Neural crest cell (in vitro differentiated cells): Measurements from ENCODE around the gene ALG3. TPM values are rescaled to one million over a fixed set of nuclear protein-coding genes. Genes with fewer than 3 reads are reported as not detected.

Source experiments
- DNase-seq: peaks from one replicate; pipeline ENCODE4 v3.0.0; 2021; ENCODE audit warnings: low read depth, mixed read lengths, low spot score
- H3K27ac Mint-ChIP-seq: one replicate; pipeline ENCODE4 v1.8.0; 2021; ENCODE audit warnings: mild to moderate bottlenecking, mixed read lengths; ENCODE audit not compliant: unreplicated experiment
- H3K27me3 Mint-ChIP-seq: 2 replicates; pipeline ENCODE4 v1.8.0; 2021; ENCODE audit warnings: low read depth, mild to moderate bottlenecking, mixed read lengths
- H3K36me3 Mint-ChIP-seq: 2 replicates; pipeline ENCODE4 v1.8.0; 2021; ENCODE audit warnings: low read depth, mild to moderate bottlenecking, mixed read lengths
- H3K4me1 Mint-ChIP-seq: 2 replicates; pipeline ENCODE4 v1.8.0; 2021; ENCODE audit warnings: mixed read lengths
- H3K4me3 Mint-ChIP-seq: one replicate; pipeline ENCODE4 v1.8.0; 2021; ENCODE audit warnings: mild to moderate bottlenecking, mixed read lengths
- H3K9me3 Mint-ChIP-seq: 2 replicates; pipeline ENCODE4 v1.8.0; 2021; ENCODE audit warnings: mixed read lengths
- CTCF ChIP-seq: fragments of 200-600 bp; sonication (generic); conservative IDR thresholded peaks from 2 replicates; pipeline ENCODE4 v1.5.0; 2021; ENCODE audit warnings: antibody characterized with exemption, mild to moderate bottlenecking
- total RNA-seq: library from RNA; stranded (reverse); gene quantifications from 2 replicates; pipeline ENCODE4 v1.2.1, GENCODE V29; 2021

ALG3 gene
- total RNA-seq, 1 donor from 2014 or later: 32.0 TPM

- H3K4me3 Mint-ChIP-seq: no peak overlapping the region
- H3K27ac Mint-ChIP-seq: no peak overlapping the region
- H3K4me1 Mint-ChIP-seq: peaks cover 8% of the 10 kb centered on the region
- no peaks in the 10 kb centered on the region for H3K36me3 Mint-ChIP-seq
- peak; percentile 28 for DNase-seq
- peaks cover 86% of the 10 kb centered on the region for H3K27me3 Mint-ChIP-seq
- no peaks in the 10 kb centered on the region for H3K9me3 Mint-ChIP-seq
- TF ChIP-seq CTCF: peak; percentile 80
Measured at GRCh38 chr3:184227481-184227935, 21.3 kb downstream of the ALG3 start.

- H3K4me1 Mint-ChIP-seq: no peaks in the 10 kb centered on the region
- no peak for DNase-seq
- H3K9me3 Mint-ChIP-seq: no peaks in the 10 kb centered on the region
- peaks cover 69% of the 10 kb centered on the region for H3K27me3 Mint-ChIP-seq
- no peak for TF ChIP-seq CTCF
- H3K4me3 Mint-ChIP-seq: no peak overlapping the region
- H3K27ac Mint-ChIP-seq: no peak overlapping the region
- H3K36me3 Mint-ChIP-seq: no peaks in the 10 kb centered on the region
Measured at GRCh38 chr3:184223946-184224345, 24.8 kb downstream of the ALG3 start.

GRCh38 chr3:184222521-184222920, 26.2 kb downstream of the ALG3 start:
- no peaks in the 10 kb centered on the region for H3K4me1 Mint-ChIP-seq
- no peaks in the 10 kb centered on the region for H3K9me3 Mint-ChIP-seq
- H3K27me3 Mint-ChIP-seq: peaks cover 67% of the 10 kb centered on the region
- no peak for DNase-seq
- TF ChIP-seq CTCF: no peak
- no peak overlapping the region for H3K27ac Mint-ChIP-seq
- H3K4me3 Mint-ChIP-seq: no peak overlapping the region
- H3K36me3 Mint-ChIP-seq: no peaks in the 10 kb centered on the region

- Mint-ChIP-seq H3K9me3 (no peaks in the 10 kb centered on the region), H3K4me1 (no peaks in the 10 kb centered on the region), H3K36me3 (no peaks in the 10 kb centered on the region), H3K27me3 (peaks cover 38% of the 10 kb centered on the region), H3K27ac (no peak overlapping the region), H3K4me3 (no peak overlapping the region)
- no peak for TF ChIP-seq CTCF
- no peak for DNase-seq
Measured at GRCh38 chr3:184218814-184219213, 29.9 kb downstream of the ALG3 start.

GRCh38 chr3:184211718-184212117, 37.0 kb downstream of the ALG3 start:
- Mint-ChIP-seq H3K9me3 (no peaks in the 10 kb centered on the region), H3K4me1 (no peaks in the 10 kb centered on the region), H3K27me3 (peaks cover 42% of the 10 kb centered on the region)

More at GRCh38 chr3:184211718-184212117, 37.0 kb downstream of the ALG3 start:
- DNase-seq: no peak
- Mint-ChIP-seq H3K27ac (no peak overlapping the region), H3K36me3 (no peaks in the 10 kb centered on the region), H3K4me3 (no peak overlapping the region)
- no peak for TF ChIP-seq CTCF
